Activated gamma-delta T cell treated with anti-CD3 and anti-CD28 coated beads, Interleukin-2, amount 50 U/mL, for 16 hours (primary cell): ENCODE measurements around the gene TWF1.
"Not testable (repeated sequence)": the region's sequence is repeated elsewhere in the genome, so short reads cannot be mapped to it uniquely, and the experiment has no call there.

Source experiments
- DNase-seq: peaks from one replicate; pipeline ENCODE4 v3.0.0-alpha.2; 2020; ENCODE audit warnings: low read depth

Gene TWF1

GRCh38 chr12:43805860-43806736, at the start of gene TWF1:
Gene TWF1, minus strand, starts transcription at chr12:43806317. Its CDS starts 72 bp downstream, at chr12:43806245.
- peak; percentile 75 for DNase-seq

GRCh38 chr12:43852744-43853143, 46.6 kb upstream of the TWF1 start:
- no peak for DNase-seq

- DNase-seq, result no peak
Measured at GRCh38 chr12:43848786-43849185, 42.7 kb upstream of the TWF1 start.

GRCh38 chr12:43848226-43848507, 42.0 kb upstream of the TWF1 start:
- DNase-seq, result no peak

GRCh38 chr12:43847425-43848225, 41.5 kb upstream of the TWF1 start:
- not testable (repeated sequence) for DNase-seq

GRCh38 chr12:43842259-43842658, 36.1 kb upstream of the TWF1 start:
- no peak for DNase-seq

- no peak for DNase-seq
Measured at GRCh38 chr12:43841253-43841652, 35.1 kb upstream of the TWF1 start.

GRCh38 chr12:43840338-43840737, 34.2 kb upstream of the TWF1 start:
- DNase-seq, result no peak

- DNase-seq, result no peak
Measured at GRCh38 chr12:43836475-43836989, 30.4 kb upstream of the TWF1 start.

GRCh38 chr12:43835656-43836474, 29.7 kb upstream of the TWF1 start, which contains the start of gene TMEM117:
Gene TMEM117, plus strand, starts transcription at chr12:43836081.
- peak; percentile 41 for DNase-seq

- no peak for DNase-seq
Measured at GRCh38 chr12:43835264-43835655, 29.1 kb upstream of the TWF1 start.

GRCh38 chr12:43832463-43833168, 26.5 kb upstream of the TWF1 start:
- DNase-seq, result no peak

GRCh38 chr12:43827093-43827492, 21.0 kb upstream of the TWF1 start:
- DNase-seq, result no peak

- DNase-seq, result no peak
Measured at GRCh38 chr12:43826681-43827080, 20.6 kb upstream of the TWF1 start.

GRCh38 chr12:43824207-43824775, 18.2 kb upstream of the TWF1 start:
- no peak for DNase-seq

- DNase-seq, result no peak
Measured at GRCh38 chr12:43816168-43816567, 10.1 kb upstream of the TWF1 start.

GRCh38 chr12:43815416-43815815, 9.3 kb upstream of the TWF1 start:
- DNase-seq, result no peak

GRCh38 chr12:43812926-43813325, 6.8 kb upstream of the TWF1 start:
- no peak for DNase-seq

- DNase-seq, result no peak
Measured at GRCh38 chr12:43812057-43812456, 5.9 kb upstream of the TWF1 start.

- DNase-seq, result no peak
Measured at GRCh38 chr12:43807386-43807785, 1.3 kb upstream of the TWF1 start.

- no peak for DNase-seq
Measured at GRCh38 chr12:43806737-43807072, 588 bp upstream of the TWF1 start.
